H1 (cell line): Measurements from ENCODE around the gene GABRE. TPM values are rescaled to one million over a fixed set of nuclear protein-coding genes. Genes with fewer than 3 reads are reported as not detected.

Source experiments
- CTCF ChIA-PET: fragments of 300-600 bp; sonication (Branson Sonifier 250); formaldehyde crosslinking; loops from one replicate; lab custom pipeline; 2021; ENCODE audit not compliant: partially characterized antibody; lab: Charles Lee
- POLR2A ChIA-PET: fragments of 300-600 bp; sonication (Branson Sonifier 250); formaldehyde crosslinking; loops from one replicate; lab custom pipeline; 2021; ENCODE audit warnings: inconsistent platforms; ENCODE audit not compliant: partially characterized antibody; lab: Charles Lee
- DNase-seq, 2 experiments: peaks; one replicate each; pipeline versions ENCODE4 v3.0.0 to v3.0.0-alpha.2; 2010 to 2022; ENCODE audit warnings: low spot score in 2 of 2, low read depth in 1 of 2, mixed read lengths in 1 of 2
- FAIRE-seq: peaks from 2 replicates; lab custom pipeline; 2011; peaks lifted over from hg19 to GRCh38; lab: Jason Lieb, UNC
- H2AFZ ChIP-seq: 2 replicates; pipeline ENCODE4 v1.8.1; 2012; ENCODE audit warnings: low read length, inconsistent platforms
- H2AK5ac ChIP-seq: 2 replicates; pipeline ENCODE4 v1.6.1; 2013; ENCODE audit warnings: low read depth, low read length
- H2BK120ac ChIP-seq: replicated peaks from 2 replicates; pipeline ENCODE3; 2013; ENCODE audit warnings: low read depth, low read length, inconsistent platforms
- H2BK12ac ChIP-seq: 2 replicates; pipeline ENCODE4 v1.6.1; 2013; ENCODE audit warnings: low read depth, low read length
- H2BK15ac ChIP-seq: 2 replicates; pipeline ENCODE4 v1.6.1; 2013; ENCODE audit warnings: low read length
- H2BK20ac ChIP-seq: 2 replicates; pipeline ENCODE4 v1.6.1; 2013; ENCODE audit warnings: low read length
- H2BK5ac ChIP-seq: 2 replicates; pipeline ENCODE4 v1.6.1; 2013; ENCODE audit warnings: low read depth, low read length
- H3K14ac ChIP-seq: 2 replicates; pipeline ENCODE4 v1.6.1; 2013; ENCODE audit warnings: inconsistent platforms; ENCODE audit not compliant: insufficient read length
- H3K18ac ChIP-seq: 2 replicates; pipeline ENCODE4 v1.6.1; 2013; ENCODE audit warnings: low read length; ENCODE audit errors: extremely low read depth
- H3K23ac ChIP-seq: 2 replicates; pipeline ENCODE4 v1.6.1; 2013; ENCODE audit warnings: inconsistent platforms; ENCODE audit not compliant: insufficient read length
- H3K23me2 ChIP-seq: 2 replicates; pipeline ENCODE4 v1.6.1; 2013; ENCODE audit warnings: low read depth, low read length
- H3K27ac ChIP-seq: 2 replicates; pipeline ENCODE4 v1.6.1; 2011; ENCODE audit warnings: low read depth, low read length, inconsistent platforms
- H3K27me3 ChIP-seq, 4 experiments: replicated peaks in 1 of 4; 1 replicate in 1 of 4; 2 replicates in 3 of 4; pipeline versions ENCODE4 v1.6.1 to v1.8.1; 2011 to 2013; ENCODE audit warnings: low read length in 3 of 4, mild to moderate bottlenecking in 3 of 4, inconsistent platforms in 2 of 4, mixed read lengths in 2 of 4, moderate library complexity in 1 of 4; ENCODE audit not compliant: control insufficient read depth in 3 of 4, insufficient read depth in 3 of 4; ENCODE audit errors: extremely low read depth in 1 of 4
- H3K36me3 ChIP-seq, 4 experiments: 2 replicates each; pipeline versions ENCODE4 v1.6.1 to v1.8.1; 2011 to 2013; ENCODE audit warnings: mild to moderate bottlenecking in 4 of 4, low read length in 3 of 4, moderate library complexity in 2 of 4, control low read depth in 1 of 4, inconsistent platforms in 1 of 4; ENCODE audit not compliant: insufficient read depth in 4 of 4, control insufficient read depth in 2 of 4
- H3K4ac ChIP-seq: replicated peaks from 2 replicates; pipeline ENCODE3; 2013; ENCODE audit warnings: low read length, low read depth, mixed read lengths, inconsistent platforms; ENCODE audit not compliant: insufficient read length
- H3K4me1 ChIP-seq, 4 experiments: replicated peaks in 1 of 4; 1 replicate in 1 of 4; 2 replicates in 3 of 4; pipeline versions ENCODE4 v1.6.1 to v1.8.1; 2011 to 2013; ENCODE audit warnings: low read length in 3 of 4, inconsistent platforms in 2 of 4, mixed read lengths in 1 of 4; ENCODE audit not compliant: insufficient read depth in 4 of 4, control insufficient read depth in 3 of 4
- H3K4me2 ChIP-seq, 2 experiments: 2 replicates each; pipeline versions ENCODE4 v1.6.1 to v1.8.1; 2011 to 2013; ENCODE audit warnings: low read depth in 2 of 2, low read length in 2 of 2, control low read depth in 1 of 2, inconsistent platforms in 1 of 2, mild to moderate bottlenecking in 1 of 2; ENCODE audit not compliant: insufficient read depth in 1 of 2
- H3K4me3 ChIP-seq, 4 experiments: fragments of 200-600, 300-600 bp in 1 of 4; sonication (generic), shearing (Covaris generic), sonication (Bioruptor Twin) in 1 of 4; 2 replicates each; pipeline versions ENCODE4 v1.5.1 to v1.8.1; 2011 to 2016; ENCODE audit warnings: low read length in 4 of 4, low read depth in 3 of 4, control low read depth in 2 of 4, inconsistent platforms in 2 of 4, mild to moderate bottlenecking in 2 of 4, mixed read lengths in 1 of 4, moderate library complexity in 1 of 4; ENCODE audit not compliant: insufficient read depth in 2 of 4; ENCODE audit errors: extremely low read depth in 1 of 4
- H3K56ac ChIP-seq: replicated peaks from 2 replicates; pipeline ENCODE3; 2013; ENCODE audit warnings: low read depth, mild to moderate bottlenecking, mixed read lengths, low read length, inconsistent platforms; ENCODE audit not compliant: insufficient read length
- H3K79me1 ChIP-seq: 2 replicates; pipeline ENCODE4 v1.6.1; 2013; ENCODE audit warnings: low read depth, low read length, control low read depth
- H3K79me2 ChIP-seq, 2 experiments: 2 replicates each; pipeline versions ENCODE4 v1.6.1 to v1.8.1; 2012 to 2013; ENCODE audit warnings: low read length in 2 of 2, mild to moderate bottlenecking in 2 of 2, inconsistent platforms in 1 of 2; ENCODE audit not compliant: insufficient read depth in 2 of 2, control insufficient read depth in 1 of 2
- H3K9ac ChIP-seq, 4 experiments: replicated peaks in 1 of 4; 1 replicate in 1 of 4; 2 replicates in 3 of 4; pipeline versions ENCODE4 v1.6.1 to v1.8.1; 2011 to 2013; ENCODE audit warnings: low read depth in 3 of 4, low read length in 3 of 4, control low read depth in 2 of 4, mild to moderate bottlenecking in 2 of 4, moderate library complexity in 2 of 4, inconsistent platforms in 1 of 4; ENCODE audit errors: extremely low read depth in 1 of 4
- H3K9me3 ChIP-seq, 2 experiments: 2 replicates each; pipeline versions ENCODE4 v1.6.1 to v1.8.1; 2012 to 2013; ENCODE audit warnings: mild to moderate bottlenecking in 2 of 2, moderate library complexity in 2 of 2, control low read depth in 1 of 2, inconsistent platforms in 1 of 2, low read depth in 1 of 2, low read length in 1 of 2, mixed read lengths in 1 of 2; ENCODE audit not compliant: insufficient read depth in 2 of 2
- H4K20me1 ChIP-seq, 2 experiments: replicated peaks in 1 of 2; 2 replicates each; pipeline versions ENCODE3 to v1.8.1; 2011 to 2013; ENCODE audit warnings: inconsistent platforms in 2 of 2, low read length in 2 of 2, mild to moderate bottlenecking in 1 of 2; ENCODE audit not compliant: insufficient read depth in 2 of 2, control insufficient read depth in 1 of 2
- H4K5ac ChIP-seq: 2 replicates; pipeline ENCODE4 v1.6.1; 2013; ENCODE audit warnings: low read length, low read depth, mixed read lengths, inconsistent platforms; ENCODE audit not compliant: insufficient read length
- H4K8ac ChIP-seq: 2 replicates; pipeline ENCODE4 v1.8.0; 2013; ENCODE audit warnings: mild to moderate bottlenecking, moderate library complexity, low read length, inconsistent platforms; ENCODE audit not compliant: insufficient read depth; ENCODE audit errors: extremely low read depth
- H4K91ac ChIP-seq: replicated peaks from 2 replicates; pipeline ENCODE3; 2013; ENCODE audit warnings: low read length, mixed read lengths, inconsistent platforms; ENCODE audit not compliant: insufficient read length
- CHD1 ChIP-seq: IDR thresholded peaks from 2 replicates; pipeline ENCODE4 v1.6.1; 2012; ENCODE audit warnings: low read depth, low read length, improper control_type of control experiment
- CREB1 ChIP-seq: IDR thresholded peaks from 2 replicates; pipeline ENCODE4 v1.6.1; 2012; ENCODE audit warnings: inconsistent platforms
- FOSL1 ChIP-seq: IDR thresholded peaks from 2 replicates; pipeline ENCODE4 v1.6.1; 2011; ENCODE audit warnings: mild to moderate bottlenecking, low read depth, low read length, moderate library complexity; ENCODE audit not compliant: insufficient read depth
- HDAC6 ChIP-seq: IDR thresholded peaks from one replicate; pipeline ENCODE4 v1.7.1; 2012; ENCODE audit warnings: low read depth, mild to moderate bottlenecking, inconsistent platforms, low read length, moderate library complexity
- TBP ChIP-seq: IDR thresholded peaks from 2 replicates; pipeline ENCODE4 v1.6.1; 2011; ENCODE audit warnings: low read depth, low read length, improper control_type of control experiment
- WGBS, 2 experiments: shearing (Covaris generic) in 1 of 2; methylation state at CpG; one replicate each; pipeline versions ENCODE4 v1.1.6 to v1.1.7; 2013 to 2015; ENCODE audit warnings: low lambda C conversion rate in 2 of 2, mixed read lengths in 2 of 2, inconsistent platforms in 1 of 2, low coverage in 1 of 2, missing lambda C conversion rate in 1 of 2; ENCODE audit not compliant: insufficient replicate concordance in 2 of 2, insufficient coverage in 1 of 2, insufficient read length in 1 of 2; ENCODE audit errors: extremely low coverage in 1 of 2, missing lambda C conversion rate in 1 of 2; 5-methylcytosine and 5-hydroxymethylcytosine counted together
- polyA plus RNA-seq, 7 experiments: library from polyadenylated mRNA; depleted of rRNA in 3 of 7; stranded (reverse) in 5 of 7; unstranded in 2 of 7; fragments of >200 nt in 5 of 7; fragments of 200-250 nt in 2 of 7; gene quantifications; 1 replicate in 5 of 7; 2 replicates in 1 of 7; 4 replicates in 1 of 7; pipeline versions ENCODE4 v1.2.1 to v1.2.3, GENCODE V29; 2011 to 2013; ENCODE audit warnings: missing spikeins in 2 of 7, mixed read lengths in 2 of 7
- total RNA-seq: library from RNA; stranded (reverse); fragmentation: NEBNext Ultra II Directional; extraction: Animal tissue kit (Norgen Biotek cat#: 25700); gene quantifications from 2 replicates; pipeline ENCODE4 v1.2.1, GENCODE V29; 2021
- TF ChIP-seq, protein P1 (sequence below): IDR thresholded peaks from 2 replicates; pipeline ENCODE4 v1.6.1; 2012; ENCODE audit warnings: inconsistent platforms

The GABRE gene
- total and polyA plus RNA-seq, 2 of the 8 experiments (the other 6 are each of a cell fraction or from before 2014, with no cell fraction given), result 5.5 to 7.0 TPM

DNA sequence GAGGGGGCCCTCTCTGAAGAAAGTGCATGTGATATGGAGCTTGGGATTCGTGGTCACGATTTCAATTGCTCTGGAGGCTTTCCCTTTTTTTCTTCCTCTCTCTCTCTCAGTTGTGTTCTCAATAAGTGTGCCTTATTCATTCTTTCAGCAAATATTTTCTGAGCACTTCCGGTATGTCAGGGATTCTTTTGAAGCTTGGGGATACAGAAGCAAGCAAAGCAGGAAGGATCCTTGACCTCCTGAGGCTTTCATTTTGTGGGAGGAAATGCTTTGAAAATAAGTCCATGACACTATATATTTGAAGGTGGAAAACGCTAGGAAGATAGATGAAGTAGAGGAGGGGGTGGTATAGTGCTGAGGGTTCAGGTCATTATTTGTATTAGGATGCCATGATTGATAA, 12.6 kb upstream of the GABRE start:
- 93% methylated on average over 2 of the region's 4 CpGs; no CpG with 5 or more reads in 1 of the 2 experiments for WGBS, 2 experiments
- Histone ChIP-seq H3K9ac (no peak overlapping the region), H3K4me1 (no peaks in the 10 kb centered on the region), H3K56ac (no peak overlapping the region), H4K91ac (no peak overlapping the region), H4K20me1 (no peaks in the 10 kb centered on the region), H3K27me3 (no peaks in the 10 kb centered on the region), H3K36me3 (no peaks in the 10 kb centered on the region), H2BK20ac (no peak overlapping the region), H2BK120ac (no peak overlapping the region), H3K9me3 (no peaks in the 10 kb centered on the region), H3K4me2 (no peak overlapping the region), H3K79me2 (no peaks in the 10 kb centered on the region), H2BK12ac (no peak overlapping the region), H4K5ac (no peak overlapping the region), H2AK5ac (no peak overlapping the region), H3K23me2 (no peaks in the 10 kb centered on the region), H3K4me3 (no peak overlapping the region)
- no peak for DNase-seq
- POLR2A ChIA-PET, result no interaction called here
- FAIRE-seq, result no peak
- no peak for TF ChIP-seq HDAC6
- no peak for TF ChIP-seq FOSL1
- no peak for TF ChIP-seq CHD1
- no peak for TF ChIP-seq CREB1
- TF ChIP-seq, protein P1, sequence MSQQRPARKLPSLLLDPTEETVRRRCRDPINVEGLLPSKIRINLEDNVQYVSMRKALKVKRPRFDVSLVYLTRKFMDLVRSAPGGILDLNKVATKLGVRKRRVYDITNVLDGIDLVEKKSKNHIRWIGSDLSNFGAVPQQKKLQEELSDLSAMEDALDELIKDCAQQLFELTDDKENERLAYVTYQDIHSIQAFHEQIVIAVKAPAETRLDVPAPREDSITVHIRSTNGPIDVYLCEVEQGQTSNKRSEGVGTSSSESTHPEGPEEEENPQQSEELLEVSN, result no peak
- TF ChIP-seq TBP, result no peak
- TF ChIP-seq, all 59 proteins: peak for 0
- no peaks in the 10 kb centered on the region for H3K79me1 ChIP-seq
- H2AFZ ChIP-seq, result no peak overlapping the region
- no peak overlapping the region for H3K18ac ChIP-seq
- no peak overlapping the region for H3K23ac ChIP-seq
- H2BK5ac ChIP-seq, result no peak overlapping the region
- H3K27ac ChIP-seq, result no peak overlapping the region
- H3K14ac ChIP-seq, result no peak overlapping the region
- H4K8ac ChIP-seq, result no peak overlapping the region
- H3K4ac ChIP-seq, result no peak overlapping the region
- CTCF ChIA-PET, result interaction anchor here (2.1 kb wide), 1 partner anchor 10 kb away, joined by 9 read pairs; no protein-coding TSS in a partner anchor
- no peak overlapping the region for H2BK15ac ChIP-seq
